ENCODE results near the gene RFX2.

GRCh38 chr19:5978606-5979552 lies 131.4 kb downstream of the RFX2 start:
- TF ChIP-seq POLR2A (IDR thresholded peaks at IDR 0.05) (no peak), CTCF (IDR thresholded peaks at IDR 0.05) (no peak)
